Esophagus mucosa (tissue), 1 donor: Measurements from ENCODE around the gene BIRC7. TPM values are rescaled to one million over a fixed set of nuclear protein-coding genes. Genes with fewer than 3 reads are reported as not detected.

Source experiments
- ATAC-seq: fragments of 200-7000 bp; cut with Tn5 transposase; one replicate; pipeline ENCODE4 v1.9.1; 2020
- total RNA-seq: library from RNA; stranded (reverse); gene quantifications from one replicate; pipeline ENCODE4 v1.2.4, GENCODE V29; 2023
- donor health status: DM: yes; HTN: yes; CAD: no.

Gene BIRC7
- total RNA-seq, 1 donor from 2014 or later = not detected

GRCh38 chr20:63226042-63226943 is 9.4 kb upstream of the BIRC7 start:
- ATAC-seq = no peak

- ATAC-seq = no peak
These were observed 8.4 kb upstream of the BIRC7 start for GRCh38 chr20:63227260-63227659.

GRCh38 chr20:63228806-63229205 is 6.9 kb upstream of the BIRC7 start:
- ATAC-seq = no peak

GRCh38 chr20:63230800-63231268 is 4.9 kb upstream of the BIRC7 start:
- no peak for ATAC-seq

GRCh38 chr20:63232235-63233060 is 3.3 kb upstream of the BIRC7 start:
- peak; percentile 41 for ATAC-seq

- ATAC-seq = no peak
These were observed 2.7 kb upstream of the BIRC7 start for GRCh38 chr20:63233061-63233344.

- no peak for ATAC-seq
These were observed 1.8 kb upstream of the BIRC7 start for GRCh38 chr20:63233924-63234323.

- ATAC-seq = peak; percentile 64
These were observed 859 bp upstream of the BIRC7 start for GRCh38 chr20:63234693-63235398.

GRCh38 chr20:63236116-63236837 is 572 bp downstream of the BIRC7 start:
- ATAC-seq = no peak

GRCh38 chr20:63238031-63238430 is 2.3 kb downstream of the BIRC7 start:
- no peak for ATAC-seq

- no peak for ATAC-seq
These were observed 2.9 kb downstream of the BIRC7 start for GRCh38 chr20:63238514-63239125.

- ATAC-seq = no peak
These were observed 3.7 kb downstream of the BIRC7 start for GRCh38 chr20:63239431-63239830.

GRCh38 chr20:63240004-63240403 is 4.3 kb downstream of the BIRC7 start:
- no peak for ATAC-seq

- ATAC-seq = no peak
These were observed 5.6 kb downstream of the BIRC7 start for GRCh38 chr20:63241272-63241671.

- ATAC-seq = no peak
These were observed 7.0 kb downstream of the BIRC7 start for GRCh38 chr20:63242736-63243135.

- no peak for ATAC-seq
These were observed 8.0 kb downstream of the BIRC7 start for GRCh38 chr20:63243604-63244247.

GRCh38 chr20:63244468-63244867 is 8.8 kb downstream of the BIRC7 start:
- ATAC-seq = no peak

GRCh38 chr20:63246490-63247288 is 11.0 kb downstream of the BIRC7 start:
- no peak for ATAC-seq

- no peak for ATAC-seq
These were observed 12.0 kb downstream of the BIRC7 start for GRCh38 chr20:63247671-63248228.
